H1 (cell line): ENCODE data around the gene DNAAF5. TPM values are rescaled to one million over a fixed set of nuclear protein-coding genes. Genes with fewer than 3 reads are reported as not detected.

Experiments
- CTCF ChIA-PET: fragments of 300-600 bp; sonication (Branson Sonifier 250); formaldehyde crosslinking; loops from one replicate; lab custom pipeline; 2021; ENCODE audit not compliant: partially characterized antibody; lab: Charles Lee
- POLR2A ChIA-PET: fragments of 300-600 bp; sonication (Branson Sonifier 250); formaldehyde crosslinking; loops from one replicate; lab custom pipeline; 2021; ENCODE audit warnings: inconsistent platforms; ENCODE audit not compliant: partially characterized antibody; lab: Charles Lee
- DNase-seq, 2 experiments: peaks; one replicate each; pipeline versions ENCODE4 v3.0.0 to v3.0.0-alpha.2; 2010 to 2022; ENCODE audit warnings: low spot score in 2 of 2, low read depth in 1 of 2, mixed read lengths in 1 of 2
- FAIRE-seq: peaks from 2 replicates; lab custom pipeline; 2011; peaks lifted over from hg19 to GRCh38; lab: Jason Lieb, UNC
- H2AFZ ChIP-seq: 2 replicates; pipeline ENCODE4 v1.8.1; 2012; ENCODE audit warnings: low read length, inconsistent platforms
- H2AK5ac ChIP-seq: 2 replicates; pipeline ENCODE4 v1.6.1; 2013; ENCODE audit warnings: low read depth, low read length
- H2BK120ac ChIP-seq: replicated peaks from 2 replicates; pipeline ENCODE3; 2013; ENCODE audit warnings: low read depth, low read length, inconsistent platforms
- H2BK12ac ChIP-seq: 2 replicates; pipeline ENCODE4 v1.6.1; 2013; ENCODE audit warnings: low read depth, low read length
- H2BK15ac ChIP-seq: 2 replicates; pipeline ENCODE4 v1.6.1; 2013; ENCODE audit warnings: low read length
- H2BK20ac ChIP-seq: 2 replicates; pipeline ENCODE4 v1.6.1; 2013; ENCODE audit warnings: low read length
- H2BK5ac ChIP-seq: 2 replicates; pipeline ENCODE4 v1.6.1; 2013; ENCODE audit warnings: low read depth, low read length
- H3K14ac ChIP-seq: 2 replicates; pipeline ENCODE4 v1.6.1; 2013; ENCODE audit warnings: inconsistent platforms; ENCODE audit not compliant: insufficient read length
- H3K18ac ChIP-seq: 2 replicates; pipeline ENCODE4 v1.6.1; 2013; ENCODE audit warnings: low read length; ENCODE audit errors: extremely low read depth
- H3K23ac ChIP-seq: 2 replicates; pipeline ENCODE4 v1.6.1; 2013; ENCODE audit warnings: inconsistent platforms; ENCODE audit not compliant: insufficient read length
- H3K23me2 ChIP-seq: 2 replicates; pipeline ENCODE4 v1.6.1; 2013; ENCODE audit warnings: low read depth, low read length
- H3K27ac ChIP-seq: 2 replicates; pipeline ENCODE4 v1.6.1; 2011; ENCODE audit warnings: low read depth, low read length, inconsistent platforms
- H3K27me3 ChIP-seq, 4 experiments: replicated peaks in 1 of 4; 1 replicate in 1 of 4; 2 replicates in 3 of 4; pipeline versions ENCODE4 v1.6.1 to v1.8.1; 2011 to 2013; ENCODE audit warnings: low read length in 3 of 4, mild to moderate bottlenecking in 3 of 4, inconsistent platforms in 2 of 4, mixed read lengths in 2 of 4, moderate library complexity in 1 of 4; ENCODE audit not compliant: control insufficient read depth in 3 of 4, insufficient read depth in 3 of 4; ENCODE audit errors: extremely low read depth in 1 of 4
- H3K36me3 ChIP-seq, 4 experiments: 2 replicates each; pipeline versions ENCODE4 v1.6.1 to v1.8.1; 2011 to 2013; ENCODE audit warnings: mild to moderate bottlenecking in 4 of 4, low read length in 3 of 4, moderate library complexity in 2 of 4, control low read depth in 1 of 4, inconsistent platforms in 1 of 4; ENCODE audit not compliant: insufficient read depth in 4 of 4, control insufficient read depth in 2 of 4
- H3K4ac ChIP-seq: replicated peaks from 2 replicates; pipeline ENCODE3; 2013; ENCODE audit warnings: low read length, low read depth, mixed read lengths, inconsistent platforms; ENCODE audit not compliant: insufficient read length
- H3K4me1 ChIP-seq, 4 experiments: replicated peaks in 1 of 4; 1 replicate in 1 of 4; 2 replicates in 3 of 4; pipeline versions ENCODE4 v1.6.1 to v1.8.1; 2011 to 2013; ENCODE audit warnings: low read length in 3 of 4, inconsistent platforms in 2 of 4, mixed read lengths in 1 of 4; ENCODE audit not compliant: insufficient read depth in 4 of 4, control insufficient read depth in 3 of 4
- H3K4me2 ChIP-seq, 2 experiments: 2 replicates each; pipeline versions ENCODE4 v1.6.1 to v1.8.1; 2011 to 2013; ENCODE audit warnings: low read depth in 2 of 2, low read length in 2 of 2, control low read depth in 1 of 2, inconsistent platforms in 1 of 2, mild to moderate bottlenecking in 1 of 2; ENCODE audit not compliant: insufficient read depth in 1 of 2
- H3K4me3 ChIP-seq, 4 experiments: fragments of 200-600, 300-600 bp in 1 of 4; sonication (generic), shearing (Covaris generic), sonication (Bioruptor Twin) in 1 of 4; 2 replicates each; pipeline versions ENCODE4 v1.5.1 to v1.8.1; 2011 to 2016; ENCODE audit warnings: low read length in 4 of 4, low read depth in 3 of 4, control low read depth in 2 of 4, inconsistent platforms in 2 of 4, mild to moderate bottlenecking in 2 of 4, mixed read lengths in 1 of 4, moderate library complexity in 1 of 4; ENCODE audit not compliant: insufficient read depth in 2 of 4; ENCODE audit errors: extremely low read depth in 1 of 4
- H3K56ac ChIP-seq: replicated peaks from 2 replicates; pipeline ENCODE3; 2013; ENCODE audit warnings: low read depth, mild to moderate bottlenecking, mixed read lengths, low read length, inconsistent platforms; ENCODE audit not compliant: insufficient read length
- H3K79me1 ChIP-seq: 2 replicates; pipeline ENCODE4 v1.6.1; 2013; ENCODE audit warnings: low read depth, low read length, control low read depth
- H3K79me2 ChIP-seq, 2 experiments: 2 replicates each; pipeline versions ENCODE4 v1.6.1 to v1.8.1; 2012 to 2013; ENCODE audit warnings: low read length in 2 of 2, mild to moderate bottlenecking in 2 of 2, inconsistent platforms in 1 of 2; ENCODE audit not compliant: insufficient read depth in 2 of 2, control insufficient read depth in 1 of 2
- H3K9ac ChIP-seq, 4 experiments: replicated peaks in 1 of 4; 1 replicate in 1 of 4; 2 replicates in 3 of 4; pipeline versions ENCODE4 v1.6.1 to v1.8.1; 2011 to 2013; ENCODE audit warnings: low read depth in 3 of 4, low read length in 3 of 4, control low read depth in 2 of 4, mild to moderate bottlenecking in 2 of 4, moderate library complexity in 2 of 4, inconsistent platforms in 1 of 4; ENCODE audit errors: extremely low read depth in 1 of 4
- H3K9me3 ChIP-seq, 2 experiments: 2 replicates each; pipeline versions ENCODE4 v1.6.1 to v1.8.1; 2012 to 2013; ENCODE audit warnings: mild to moderate bottlenecking in 2 of 2, moderate library complexity in 2 of 2, control low read depth in 1 of 2, inconsistent platforms in 1 of 2, low read depth in 1 of 2, low read length in 1 of 2, mixed read lengths in 1 of 2; ENCODE audit not compliant: insufficient read depth in 2 of 2
- H4K20me1 ChIP-seq, 2 experiments: replicated peaks in 1 of 2; 2 replicates each; pipeline versions ENCODE3 to v1.8.1; 2011 to 2013; ENCODE audit warnings: inconsistent platforms in 2 of 2, low read length in 2 of 2, mild to moderate bottlenecking in 1 of 2; ENCODE audit not compliant: insufficient read depth in 2 of 2, control insufficient read depth in 1 of 2
- H4K5ac ChIP-seq: 2 replicates; pipeline ENCODE4 v1.6.1; 2013; ENCODE audit warnings: low read length, low read depth, mixed read lengths, inconsistent platforms; ENCODE audit not compliant: insufficient read length
- H4K8ac ChIP-seq: 2 replicates; pipeline ENCODE4 v1.8.0; 2013; ENCODE audit warnings: mild to moderate bottlenecking, moderate library complexity, low read length, inconsistent platforms; ENCODE audit not compliant: insufficient read depth; ENCODE audit errors: extremely low read depth
- H4K91ac ChIP-seq: replicated peaks from 2 replicates; pipeline ENCODE3; 2013; ENCODE audit warnings: low read length, mixed read lengths, inconsistent platforms; ENCODE audit not compliant: insufficient read length
- BACH1 ChIP-seq: IDR thresholded peaks from 2 replicates; pipeline ENCODE4 v1.6.1; 2012; ENCODE audit warnings: low read length, improper control_type of control experiment
- CEBPB ChIP-seq: IDR thresholded peaks from 2 replicates; pipeline ENCODE4 v1.6.1; 2012; ENCODE audit warnings: low read depth, low read length
- CHD1 ChIP-seq: IDR thresholded peaks from 2 replicates; pipeline ENCODE4 v1.6.1; 2012; ENCODE audit warnings: low read depth, low read length, improper control_type of control experiment
- MAFK ChIP-seq: IDR thresholded peaks from 2 replicates; pipeline ENCODE4 v1.6.1; 2012; ENCODE audit warnings: low read depth, mild to moderate bottlenecking, improper control_type of control experiment, low read length
- NRF1 ChIP-seq: IDR thresholded peaks from 2 replicates; pipeline ENCODE4 v1.6.1; 2011; ENCODE audit warnings: mild to moderate bottlenecking, low read depth, low read length, improper control_type of control experiment
- RBBP5 ChIP-seq: IDR thresholded peaks from 2 replicates; pipeline ENCODE4 v1.7.1; 2012; ENCODE audit warnings: low read depth, mild to moderate bottlenecking, inconsistent platforms, low read length, moderate library complexity, borderline replicate concordance
- RFX5 ChIP-seq: IDR thresholded peaks from 2 replicates; pipeline ENCODE4 v1.6.1; 2011; ENCODE audit warnings: low read depth, low read length, improper control_type of control experiment, borderline replicate concordance
- RNF2 ChIP-seq: fragments of 200-900, 300-1000 bp; sonication (generic); IDR thresholded peaks from 2 replicates; pipeline ENCODE4 v1.7.1; 2016; ENCODE audit warnings: borderline replicate concordance, low read depth, mild to moderate bottlenecking, antibody characterized with exemption, low read length; ENCODE audit not compliant: poor library complexity, severe bottlenecking; ENCODE audit errors: missing control alignments
- TAF7 ChIP-seq: optimal IDR thresholded peaks from 2 replicates; pipeline ENCODE3; 2011; ENCODE audit warnings: low read depth, mild to moderate bottlenecking, inconsistent platforms, low read length, moderate library complexity, borderline replicate concordance
- WGBS, 2 experiments: shearing (Covaris generic) in 1 of 2; methylation state at CpG; one replicate each; pipeline versions ENCODE4 v1.1.6 to v1.1.7; 2013 to 2015; ENCODE audit warnings: low lambda C conversion rate in 2 of 2, mixed read lengths in 2 of 2, inconsistent platforms in 1 of 2, low coverage in 1 of 2, missing lambda C conversion rate in 1 of 2; ENCODE audit not compliant: insufficient replicate concordance in 2 of 2, insufficient coverage in 1 of 2, insufficient read length in 1 of 2; ENCODE audit errors: extremely low coverage in 1 of 2, missing lambda C conversion rate in 1 of 2; 5-methylcytosine and 5-hydroxymethylcytosine counted together
- polyA plus RNA-seq, 7 experiments: library from polyadenylated mRNA; depleted of rRNA in 3 of 7; stranded (reverse) in 5 of 7; unstranded in 2 of 7; fragments of >200 nt in 5 of 7; fragments of 200-250 nt in 2 of 7; gene quantifications; 1 replicate in 5 of 7; 2 replicates in 1 of 7; 4 replicates in 1 of 7; pipeline versions ENCODE4 v1.2.1 to v1.2.3, GENCODE V29; 2011 to 2013; ENCODE audit warnings: missing spikeins in 2 of 7, mixed read lengths in 2 of 7
- total RNA-seq: library from RNA; stranded (reverse); fragmentation: NEBNext Ultra II Directional; extraction: Animal tissue kit (Norgen Biotek cat#: 25700); gene quantifications from 2 replicates; pipeline ENCODE4 v1.2.1, GENCODE V29; 2021
- TF ChIP-seq, protein P1 (sequence below), 3 experiments: IDR thresholded peaks; 1 replicate in 2 of 3; 2 replicates in 1 of 3; pipeline versions ENCODE4 v1.5.1 to v1.6.1; 2011; ENCODE audit warnings: low read length in 3 of 3, mild to moderate bottlenecking in 3 of 3, inconsistent platforms in 2 of 3, low read depth in 1 of 3, moderate library complexity in 1 of 3; ENCODE audit not compliant: insufficient read depth in 1 of 3; ENCODE audit errors: control extremely low read depth in 1 of 3
- TF ChIP-seq, protein P2 (sequence below): IDR thresholded peaks from 2 replicates; pipeline ENCODE4 v1.6.1; 2012; ENCODE audit warnings: inconsistent platforms

Gene DNAAF5
- total and polyA plus RNA-seq, 2 of the 8 experiments (the other 6 are each of a cell fraction or from before 2014, with no cell fraction given): 55.1 to 95.9 TPM

DNA sequence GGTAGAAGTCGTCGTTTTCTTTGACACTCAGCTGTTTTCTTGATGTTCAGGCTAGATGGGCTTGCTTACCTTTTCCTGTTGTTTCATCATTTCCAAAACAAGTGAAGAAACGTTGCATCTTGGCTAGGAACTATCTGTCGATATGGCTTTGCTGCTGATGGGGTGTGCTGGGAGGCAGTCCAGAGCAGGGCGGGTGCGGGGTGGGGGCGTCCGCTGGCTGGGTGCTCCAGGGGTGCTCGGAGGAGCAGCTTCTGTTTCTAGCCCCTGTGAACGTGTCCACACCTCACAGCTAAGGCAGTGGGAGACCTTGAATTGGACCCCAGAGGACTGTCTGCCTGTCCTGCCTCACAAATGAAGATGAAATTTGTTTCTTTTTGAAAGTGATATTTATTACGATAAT is 98.2 kb downstream of the DNAAF5 start:
- Histone ChIP-seq H3K36me3 (no peaks in the 10 kb centered on the region; a peak in 1 of 8 replicates), H2BK120ac (no peak overlapping the region), H3K4me2 (no peak overlapping the region), H3K23ac (no peak overlapping the region), H4K8ac (no peak overlapping the region), H2BK15ac (no peak overlapping the region), H2BK12ac (no peak overlapping the region), H3K4me3 (no peak overlapping the region), H3K79me2 (peaks cover 64 to 97% of the 10 kb centered on the region in 2 experiments), H3K4me1 (peaks cover 3 to 20% (median 7%) of the 10 kb centered on the region in 4 experiments; a peak in 6 of 7 replicates), H3K79me1 (peaks cover 21% of the 10 kb centered on the region), H3K27me3 (no peaks in the 10 kb centered on the region), H4K5ac (no peak overlapping the region), H2BK20ac (no peak overlapping the region), H3K9me3 (no peaks in the 10 kb centered on the region), H3K14ac (no peak overlapping the region), H3K56ac (no peak overlapping the region), H2AK5ac (no peak overlapping the region), H3K18ac (no peak overlapping the region), H2BK5ac (no peak overlapping the region; the same call in 1 of the 2 replicates), H4K91ac (no peak overlapping the region), H3K9ac (no peak overlapping the region; a peak in 1 of 7 replicates), H3K4ac (no peak overlapping the region), H4K20me1 (peaks cover 34 to 48% of the 10 kb centered on the region in 2 experiments), H2AFZ (no peak overlapping the region), H3K23me2 (no peaks in the 10 kb centered on the region), H3K27ac (no peak overlapping the region)
- ChIA-PET CTCF (interaction anchor here (0.9 to 1.1 kb wide), 2 partner anchors 37 to 191 kb away, joined by 3 read pairs; no protein-coding TSS in a partner anchor), POLR2A (no interaction called here)
- WGBS, 2 experiments: 89% methylated on average over 10 of the region's 11 CpGs; no CpG with 5 or more reads in 1 of the 2 experiments
- no peak for DNase-seq
- FAIRE-seq: no peak
- TF ChIP-seq RFX5 (no peak), CHD1 (no peak), TAF7 (no peak), BACH1 (no peak), RBBP5 (no peak), RNF2 (no peak), MAFK (no peak), CEBPB (no peak), NRF1 (no peak)
- TF ChIP-seq, protein P1, sequence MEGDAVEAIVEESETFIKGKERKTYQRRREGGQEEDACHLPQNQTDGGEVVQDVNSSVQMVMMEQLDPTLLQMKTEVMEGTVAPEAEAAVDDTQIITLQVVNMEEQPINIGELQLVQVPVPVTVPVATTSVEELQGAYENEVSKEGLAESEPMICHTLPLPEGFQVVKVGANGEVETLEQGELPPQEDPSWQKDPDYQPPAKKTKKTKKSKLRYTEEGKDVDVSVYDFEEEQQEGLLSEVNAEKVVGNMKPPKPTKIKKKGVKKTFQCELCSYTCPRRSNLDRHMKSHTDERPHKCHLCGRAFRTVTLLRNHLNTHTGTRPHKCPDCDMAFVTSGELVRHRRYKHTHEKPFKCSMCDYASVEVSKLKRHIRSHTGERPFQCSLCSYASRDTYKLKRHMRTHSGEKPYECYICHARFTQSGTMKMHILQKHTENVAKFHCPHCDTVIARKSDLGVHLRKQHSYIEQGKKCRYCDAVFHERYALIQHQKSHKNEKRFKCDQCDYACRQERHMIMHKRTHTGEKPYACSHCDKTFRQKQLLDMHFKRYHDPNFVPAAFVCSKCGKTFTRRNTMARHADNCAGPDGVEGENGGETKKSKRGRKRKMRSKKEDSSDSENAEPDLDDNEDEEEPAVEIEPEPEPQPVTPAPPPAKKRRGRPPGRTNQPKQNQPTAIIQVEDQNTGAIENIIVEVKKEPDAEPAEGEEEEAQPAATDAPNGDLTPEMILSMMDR (IDR thresholded peaks at IDR 0.05; ENCODE audit: control extremely low read depth in 1 of 3, insufficient read depth in 1 of 3, low read depth in 1 of 3, low read length in 3 of 3): no peak
- TF ChIP-seq, protein P2, sequence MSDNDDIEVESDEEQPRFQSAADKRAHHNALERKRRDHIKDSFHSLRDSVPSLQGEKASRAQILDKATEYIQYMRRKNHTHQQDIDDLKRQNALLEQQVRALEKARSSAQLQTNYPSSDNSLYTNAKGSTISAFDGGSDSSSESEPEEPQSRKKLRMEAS: no peak
